COR-L47 (cell line): Measurements from ENCODE around the gene TENM4.

Experiments
- DNase-seq: peaks from one replicate; lab custom pipeline; 2025; lab: John Stamatoyannopoulos, UW

Gene TENM4

DNA sequence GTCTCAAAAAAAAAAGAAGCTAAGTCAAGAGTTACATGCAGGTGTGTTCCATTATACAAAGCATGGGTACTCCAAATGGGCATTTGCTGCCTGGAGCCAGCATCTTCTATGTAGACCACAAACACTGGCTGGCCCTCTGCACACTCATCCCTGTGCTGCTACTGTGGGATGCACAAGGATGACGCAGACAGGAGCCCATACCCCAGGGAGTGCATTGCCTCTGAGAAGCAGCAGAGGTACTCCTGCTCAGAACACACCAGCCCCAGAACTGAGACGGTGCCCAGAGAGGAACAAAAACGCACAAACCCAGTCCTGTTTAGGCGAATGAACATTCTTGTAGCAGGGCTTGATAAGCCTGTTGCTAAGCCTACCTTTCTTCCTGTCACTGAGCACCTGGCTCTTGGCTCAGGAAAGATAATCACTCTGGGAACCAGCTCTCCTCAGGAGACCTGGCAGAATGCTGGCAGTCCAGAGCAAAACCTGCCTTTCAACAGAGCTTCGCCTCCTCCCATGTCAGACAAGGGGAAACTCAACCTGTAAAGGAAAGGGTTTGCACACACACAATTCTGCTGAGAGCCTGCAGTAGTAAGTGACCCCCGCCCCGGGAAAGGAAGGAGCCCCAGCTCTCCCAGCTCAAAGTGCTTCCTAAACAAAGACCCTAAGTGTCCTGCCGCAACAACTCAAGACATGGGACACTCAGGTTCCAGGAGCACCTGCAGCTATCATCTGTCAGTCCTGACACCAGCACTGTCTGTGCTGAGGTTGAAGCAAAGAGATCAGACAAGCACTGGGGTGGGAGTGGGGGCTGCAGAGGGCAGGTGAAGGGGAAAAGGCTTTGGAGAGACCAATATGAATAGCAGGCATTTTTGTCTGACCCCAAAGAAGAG is 145.7 kb downstream of the TENM4 start:
- DNase-seq: peak; percentile 44

DNA sequence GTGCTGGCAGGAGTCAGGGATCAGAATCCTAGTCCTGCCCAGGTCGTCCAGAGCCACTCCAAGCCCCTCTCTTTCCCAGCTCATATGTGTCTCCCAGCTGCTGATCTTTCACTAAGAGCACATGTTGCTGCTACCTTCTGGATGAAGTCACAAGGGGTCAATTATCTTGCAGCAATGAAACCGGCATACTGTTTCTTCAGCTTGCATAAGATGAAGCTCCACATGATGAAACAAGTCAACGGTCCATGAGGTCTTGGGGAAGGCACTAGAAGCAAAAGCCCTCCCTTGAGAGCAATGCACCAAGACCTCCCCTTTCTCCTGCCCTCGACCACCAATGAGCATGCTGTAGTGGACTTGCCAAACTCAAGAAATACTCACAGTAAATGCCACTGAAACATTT is 148.9 kb downstream of the TENM4 start:
- no peak for DNase-seq

DNA sequence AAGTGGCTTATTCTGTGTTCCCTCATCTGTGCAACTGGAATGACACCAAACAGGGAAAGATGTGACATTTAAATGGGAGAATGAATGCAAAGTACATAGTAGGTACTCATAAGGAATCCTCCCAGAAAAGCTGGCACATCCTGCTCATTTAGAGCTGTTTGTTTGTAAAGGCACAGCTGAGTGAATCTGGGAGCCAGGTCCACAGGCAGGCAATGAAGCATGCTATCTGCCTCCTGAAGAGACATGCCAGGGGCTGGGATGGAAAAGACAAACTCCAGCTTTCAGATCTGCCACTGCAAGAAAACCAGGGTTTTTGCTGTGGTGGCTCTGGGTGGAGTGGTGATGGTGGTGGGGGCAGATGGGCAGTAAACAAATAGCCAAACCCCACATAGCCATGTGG is 150.1 kb downstream of the TENM4 start:
- DNase-seq: no peak

DNA sequence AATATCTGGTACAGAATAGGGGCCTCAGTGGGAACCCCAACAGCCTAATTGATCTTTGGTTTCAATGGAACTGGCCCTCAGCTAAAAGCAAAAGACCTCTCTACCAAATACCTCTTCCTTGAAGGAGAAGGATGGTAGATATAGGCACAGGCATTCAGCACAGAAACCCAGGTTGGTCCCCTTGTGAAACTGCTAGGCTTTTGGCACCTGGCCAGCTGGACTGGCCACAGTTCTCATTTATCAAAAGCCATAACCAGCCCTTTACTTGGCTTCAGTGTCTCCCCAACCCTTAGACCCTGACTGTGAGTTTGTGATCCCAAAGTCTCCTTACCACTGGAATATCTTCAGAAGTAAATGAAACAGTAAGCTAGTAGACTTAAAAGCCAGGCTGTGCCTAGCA is 152.9 kb downstream of the TENM4 start:
- peak; percentile 3 for DNase-seq

DNA sequence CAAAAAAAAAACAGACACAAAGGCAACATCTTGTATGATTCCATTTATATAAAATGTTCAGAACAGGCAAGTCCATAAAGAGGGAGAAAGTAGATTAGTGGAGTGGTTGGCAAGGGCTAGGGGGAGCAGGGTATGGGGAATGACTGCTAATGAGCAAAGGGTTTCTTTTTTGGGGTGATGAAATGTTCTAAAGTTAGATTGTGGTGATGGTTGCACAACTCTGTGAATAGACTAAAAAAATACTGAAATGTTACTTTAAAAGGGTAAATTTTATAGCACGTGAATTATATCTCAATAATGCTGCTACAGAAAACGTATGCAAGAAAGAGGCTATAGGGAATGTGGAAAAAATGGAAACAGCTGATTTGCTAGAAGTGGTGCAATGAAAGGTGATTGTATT is 155.1 kb downstream of the TENM4 start:
- no peak for DNase-seq

DNA sequence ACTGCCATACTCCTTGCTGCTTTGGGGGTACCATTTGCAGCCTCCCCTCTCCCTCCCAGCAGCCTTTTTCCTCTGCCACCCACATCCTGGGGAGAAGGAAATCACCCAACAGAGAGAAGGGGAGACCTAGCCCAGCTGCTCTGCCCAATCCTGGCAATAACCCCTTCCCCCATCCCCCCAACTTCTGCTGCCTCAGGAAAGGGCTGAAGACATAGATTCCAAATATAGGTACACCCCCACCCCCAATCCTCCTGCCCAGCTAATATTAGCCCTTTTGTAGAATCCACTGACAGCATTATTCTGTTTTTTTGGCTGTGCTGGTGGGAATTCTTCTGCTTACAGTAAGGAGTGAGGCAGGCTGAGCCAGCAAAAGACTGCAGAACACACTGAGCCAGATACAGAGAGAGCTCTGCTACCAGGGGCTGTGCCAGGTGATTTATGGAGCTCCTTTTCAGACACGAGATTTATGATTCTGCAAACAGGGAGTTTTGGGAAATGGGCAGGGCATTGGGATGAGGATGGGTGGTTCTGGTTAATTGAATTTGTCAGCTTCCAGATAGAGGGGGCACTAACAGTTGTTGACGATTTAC is 164.0 kb downstream of the TENM4 start:
- DNase-seq: no peak

DNA sequence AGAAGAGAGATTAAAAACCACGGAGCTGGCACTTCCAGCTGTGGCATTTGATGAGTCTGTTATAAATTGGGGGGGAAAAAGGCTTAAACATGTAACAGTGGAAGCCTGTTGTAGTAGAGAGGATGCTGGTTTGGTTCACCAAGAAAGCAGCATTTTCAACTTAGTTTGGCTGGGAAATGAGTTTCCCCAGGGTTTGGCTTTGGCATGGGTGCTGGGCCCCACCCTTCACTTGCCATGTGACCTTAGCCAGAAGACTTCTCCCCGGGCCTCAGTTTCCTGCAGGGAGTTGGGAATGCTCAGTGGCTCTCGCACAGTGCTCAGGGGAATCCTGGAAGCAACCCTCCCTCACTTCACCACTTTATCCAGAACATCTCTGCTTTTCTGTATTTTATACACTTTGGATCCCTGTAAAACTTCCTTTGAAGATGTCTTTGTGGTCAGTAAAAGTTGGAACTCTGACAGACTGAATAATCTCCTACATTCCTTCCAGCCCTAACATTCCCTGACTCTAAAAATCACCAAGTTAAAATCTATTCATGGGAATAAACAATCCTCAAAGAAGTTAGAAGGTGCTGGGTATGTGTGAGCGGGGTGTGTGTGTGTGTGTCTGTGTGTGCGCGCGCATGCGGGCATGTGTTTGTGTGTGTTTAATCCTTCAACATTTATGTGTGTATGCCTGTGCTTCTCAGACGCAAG is 166.0 kb downstream of the TENM4 start:
- no peak for DNase-seq

DNA sequence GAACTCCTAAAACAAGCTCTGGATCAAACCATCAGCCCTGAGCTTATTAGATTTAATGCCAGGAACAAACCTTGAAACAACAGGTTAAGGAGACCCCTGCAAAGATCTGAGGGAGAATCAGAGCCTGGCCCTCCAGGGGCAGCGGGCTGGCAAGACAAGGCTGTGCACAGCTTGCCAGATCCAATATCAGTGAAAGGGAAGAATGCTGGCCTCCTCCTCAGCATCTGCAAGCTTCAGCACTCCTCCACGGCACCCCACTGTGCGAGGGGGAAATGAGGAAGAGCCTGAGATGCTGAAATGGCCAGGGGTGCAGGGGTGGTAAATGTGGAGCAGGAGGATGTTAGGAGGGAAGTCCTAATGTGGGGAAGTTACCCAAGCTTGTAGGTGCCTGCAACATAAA is 167.0 kb downstream of the TENM4 start:
- DNase-seq: no peak

DNA sequence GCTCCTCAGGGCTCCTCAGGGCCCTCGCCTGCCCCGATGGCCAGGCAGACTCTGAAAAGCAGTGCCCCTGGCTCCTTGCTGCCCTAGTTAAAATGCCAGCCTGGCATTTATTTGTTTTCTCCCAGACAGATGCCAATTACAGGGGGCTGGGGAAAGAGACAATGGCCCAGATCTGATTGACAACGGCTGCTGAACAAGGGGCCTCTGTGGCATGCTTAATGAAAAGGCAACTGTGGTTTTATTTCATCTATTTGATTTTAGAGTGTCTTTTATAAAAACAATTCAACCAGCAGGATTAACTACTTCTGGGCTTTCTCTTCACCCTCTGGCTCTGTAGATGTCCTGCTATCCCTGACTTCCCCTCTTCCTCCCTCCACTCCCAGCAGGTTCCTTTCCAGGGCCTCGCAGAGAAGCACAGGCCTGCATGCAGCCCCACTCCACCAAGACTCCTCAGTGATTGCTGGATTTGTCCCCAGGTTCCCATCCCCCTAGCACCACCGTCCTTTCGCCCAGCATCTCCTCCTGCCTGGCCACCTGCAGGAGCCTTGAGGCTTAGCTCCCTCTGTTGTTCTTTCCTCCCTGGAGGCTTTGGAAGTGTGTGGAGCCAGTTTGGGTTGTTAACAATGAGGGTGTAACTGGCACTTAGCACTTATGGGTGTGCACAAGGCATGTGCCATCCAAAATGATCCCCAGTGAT is 171.1 kb downstream of the TENM4 start:
- peak; percentile 46 for DNase-seq

DNA sequence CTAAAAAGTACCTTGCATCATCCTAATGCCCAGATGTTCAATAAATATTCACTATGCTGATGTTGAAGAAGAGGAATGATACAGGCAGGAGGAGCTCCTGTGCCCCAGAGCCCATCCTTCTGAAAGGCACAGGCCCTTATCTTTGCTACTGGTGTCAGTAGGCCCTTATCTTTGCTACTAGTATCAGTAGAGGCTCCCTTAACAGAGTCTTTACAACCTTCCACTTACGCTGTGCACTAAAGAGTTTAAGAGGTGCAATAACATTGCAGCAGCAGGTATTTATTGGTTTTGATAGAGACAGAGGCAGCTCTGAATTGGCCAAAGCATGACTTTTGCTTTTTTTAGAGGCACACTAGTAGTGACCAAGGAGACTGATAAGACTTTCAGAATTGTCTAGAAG is 174.4 kb downstream of the TENM4 start:
- no peak for DNase-seq

DNA sequence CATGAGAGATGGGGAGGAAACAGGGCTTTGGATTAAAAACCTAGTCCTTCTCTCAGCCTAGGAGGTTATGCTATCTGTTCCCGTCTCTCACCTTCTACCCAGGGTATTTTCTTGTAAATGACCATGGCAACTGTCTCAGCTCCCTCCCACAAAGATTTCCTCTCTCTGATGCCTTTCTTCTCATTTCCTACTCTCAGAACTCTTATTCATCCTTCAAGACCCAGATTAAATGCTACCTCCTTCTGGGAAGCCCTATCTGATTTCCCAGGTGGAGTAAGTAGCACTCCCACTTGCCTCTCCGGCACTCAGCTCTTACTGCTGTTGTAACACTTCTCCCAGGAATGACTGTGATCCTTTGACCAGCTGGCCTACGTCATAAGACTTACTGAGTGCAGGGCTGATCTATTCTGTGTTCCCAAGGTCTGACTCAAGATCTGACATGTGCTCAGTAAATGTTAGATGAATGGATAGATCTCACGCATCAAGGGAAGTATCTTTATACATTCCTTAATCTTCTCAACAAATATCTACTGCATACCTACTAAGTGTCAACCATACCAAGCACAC is 175.0 kb downstream of the TENM4 start:
- no peak for DNase-seq

DNA sequence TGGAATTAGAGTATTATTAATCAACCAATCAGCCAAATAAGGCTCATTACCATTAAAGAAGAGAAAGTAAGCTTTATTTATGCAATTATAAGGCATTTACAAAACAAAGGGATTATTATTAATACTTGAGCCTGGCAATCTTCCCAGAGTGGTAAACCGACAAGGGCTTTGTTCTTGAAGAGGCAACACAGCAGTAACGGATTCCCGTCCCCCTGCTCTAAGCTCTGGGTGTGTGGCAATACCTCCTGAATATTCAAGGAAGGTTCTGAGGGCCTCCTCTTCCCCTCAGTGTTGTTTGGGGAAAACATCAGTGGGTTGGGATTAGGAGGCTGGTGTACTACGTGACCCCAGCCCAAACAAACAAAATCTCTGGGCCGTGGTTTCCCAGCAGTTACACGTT is 176.5 kb downstream of the TENM4 start:
- DNase-seq: peak; percentile 57

DNA sequence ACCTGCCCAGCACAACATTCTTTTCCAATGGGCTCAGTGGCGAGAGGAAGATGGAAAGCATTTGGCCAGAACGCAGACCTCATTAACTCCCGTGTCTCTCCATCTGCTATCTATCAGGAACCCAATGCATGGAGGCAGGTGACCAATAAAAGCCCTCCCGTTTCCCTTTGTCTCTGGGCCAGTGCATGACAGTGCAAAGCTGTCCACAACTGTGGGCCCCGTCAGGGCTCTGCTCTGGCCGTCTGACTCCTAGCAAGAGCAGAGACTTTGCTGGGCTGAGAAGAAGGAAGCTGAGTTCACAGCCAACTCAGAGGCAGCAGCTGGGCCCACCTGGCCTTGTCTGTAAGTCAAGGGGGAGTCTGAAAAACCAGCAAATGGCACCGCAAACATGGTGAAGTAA is 177.8 kb downstream of the TENM4 start:
- no peak for DNase-seq

DNA sequence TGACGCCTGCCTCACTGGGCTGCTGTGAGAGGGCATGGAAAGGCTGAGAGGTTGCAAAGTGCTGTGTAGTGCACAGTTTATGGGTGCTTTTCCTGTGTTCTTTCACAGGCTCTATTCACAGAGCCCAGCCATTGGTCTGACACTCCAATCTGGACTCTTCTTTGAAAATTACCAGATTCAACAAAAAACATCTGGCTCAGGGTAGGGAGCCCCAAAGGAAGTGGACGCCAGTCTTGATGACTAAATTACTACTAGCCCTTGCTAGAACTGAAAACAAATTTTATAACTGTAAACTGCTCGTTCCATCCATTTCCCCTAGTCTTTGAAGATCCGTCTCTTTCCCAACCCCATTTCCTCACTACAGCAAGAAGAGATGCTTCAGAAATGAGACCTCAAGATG is 178.6 kb downstream of the TENM4 start:
- no peak for DNase-seq

DNA sequence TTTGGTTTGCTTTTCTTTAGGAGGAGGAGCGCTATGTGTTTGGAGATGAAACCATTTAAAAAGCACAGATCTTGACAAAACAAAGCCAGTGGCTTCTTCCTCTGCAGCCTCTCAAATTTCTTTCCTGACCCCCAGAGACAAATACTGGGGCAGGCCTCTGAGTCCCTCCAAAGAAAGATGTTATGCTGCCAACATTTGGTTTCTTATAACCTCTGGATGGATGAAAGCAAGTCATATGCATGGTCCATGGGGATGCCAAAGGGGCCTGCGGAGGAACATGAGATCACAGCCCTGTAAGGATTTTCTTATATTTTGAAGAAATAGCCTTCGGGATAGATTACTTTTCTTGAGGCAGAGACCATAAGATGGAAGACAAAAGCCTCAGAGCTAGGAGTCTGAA is 179.1 kb downstream of the TENM4 start:
- no peak for DNase-seq

DNA sequence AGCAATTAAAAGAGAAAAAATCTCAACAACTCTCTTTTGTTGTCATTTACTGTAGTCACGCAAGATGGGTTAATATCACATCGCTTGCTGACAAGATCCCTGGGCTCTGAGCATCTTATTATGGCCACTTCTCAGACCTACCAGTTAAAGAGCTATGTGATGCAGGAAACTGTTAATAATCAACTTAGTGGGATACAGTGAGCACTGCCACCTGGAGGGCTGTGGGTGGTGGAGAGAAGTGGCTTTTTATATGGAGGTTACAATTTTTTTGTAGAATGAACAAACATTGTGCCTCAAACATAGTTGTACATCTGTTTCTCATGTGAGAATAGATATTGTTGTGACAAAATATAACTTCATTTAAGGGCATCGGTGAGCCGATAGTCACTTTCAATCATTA is 181.0 kb downstream of the TENM4 start:
- no peak for DNase-seq

DNA sequence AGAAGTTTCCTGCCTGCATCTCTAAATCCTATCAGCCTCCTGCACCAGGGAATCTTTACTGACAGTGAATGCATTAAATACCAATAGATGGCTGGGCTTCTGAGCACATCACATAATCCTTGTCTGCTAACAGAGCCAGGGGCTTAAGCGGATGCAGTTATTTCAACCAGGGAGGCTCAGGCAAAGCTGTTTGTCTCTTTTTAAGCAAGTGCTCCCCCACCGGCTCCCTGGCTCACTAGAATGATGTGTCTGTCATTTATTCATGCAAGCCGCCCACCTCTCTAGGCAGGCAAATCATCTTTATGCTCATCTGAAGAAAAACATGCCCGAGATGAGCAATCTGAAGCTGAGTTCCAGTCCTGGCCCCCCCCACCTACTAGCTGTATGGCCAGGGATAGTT is 182.3 kb downstream of the TENM4 start:
- DNase-seq: no peak

DNA sequence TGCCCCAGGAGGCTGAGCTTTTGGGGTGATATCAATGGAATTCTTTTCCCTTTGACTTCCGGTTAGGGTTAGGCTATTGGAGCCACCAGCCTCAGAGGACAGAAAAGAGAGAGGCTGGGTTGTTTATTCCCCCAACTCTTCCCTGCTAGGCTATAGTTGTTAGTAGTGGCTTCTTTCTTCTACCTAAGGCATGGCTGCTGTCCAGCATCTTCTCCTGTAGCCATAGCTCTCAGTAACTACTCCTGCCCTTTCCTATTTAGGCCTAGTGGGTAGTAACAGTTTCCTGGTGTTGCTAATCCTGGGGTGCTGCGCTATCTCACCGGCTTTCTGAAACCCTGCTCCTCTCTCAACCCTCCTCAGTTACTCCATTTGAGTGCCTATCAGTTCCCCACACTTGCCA is 184.9 kb downstream of the TENM4 start:
- DNase-seq: no peak

DNA sequence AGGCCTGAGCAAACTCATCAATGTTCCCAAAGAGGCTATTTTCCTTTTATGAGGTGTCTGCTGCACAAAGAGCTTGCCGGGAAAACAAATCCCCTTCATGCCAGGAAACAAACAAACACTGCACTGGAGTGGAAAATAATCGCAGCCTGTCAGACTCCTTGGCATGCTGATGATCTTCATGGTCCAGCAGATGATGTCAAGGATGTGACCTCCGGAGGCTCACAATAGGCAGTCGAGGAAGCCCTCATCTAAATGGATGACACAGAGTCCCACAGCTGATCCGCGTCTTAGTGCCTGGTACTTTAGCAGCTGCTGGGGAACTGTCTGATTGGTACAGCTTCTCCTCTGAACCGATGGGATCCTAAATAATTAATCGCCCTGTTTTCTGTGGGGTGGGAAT is 187.6 kb downstream of the TENM4 start:
- DNase-seq: no peak

DNA sequence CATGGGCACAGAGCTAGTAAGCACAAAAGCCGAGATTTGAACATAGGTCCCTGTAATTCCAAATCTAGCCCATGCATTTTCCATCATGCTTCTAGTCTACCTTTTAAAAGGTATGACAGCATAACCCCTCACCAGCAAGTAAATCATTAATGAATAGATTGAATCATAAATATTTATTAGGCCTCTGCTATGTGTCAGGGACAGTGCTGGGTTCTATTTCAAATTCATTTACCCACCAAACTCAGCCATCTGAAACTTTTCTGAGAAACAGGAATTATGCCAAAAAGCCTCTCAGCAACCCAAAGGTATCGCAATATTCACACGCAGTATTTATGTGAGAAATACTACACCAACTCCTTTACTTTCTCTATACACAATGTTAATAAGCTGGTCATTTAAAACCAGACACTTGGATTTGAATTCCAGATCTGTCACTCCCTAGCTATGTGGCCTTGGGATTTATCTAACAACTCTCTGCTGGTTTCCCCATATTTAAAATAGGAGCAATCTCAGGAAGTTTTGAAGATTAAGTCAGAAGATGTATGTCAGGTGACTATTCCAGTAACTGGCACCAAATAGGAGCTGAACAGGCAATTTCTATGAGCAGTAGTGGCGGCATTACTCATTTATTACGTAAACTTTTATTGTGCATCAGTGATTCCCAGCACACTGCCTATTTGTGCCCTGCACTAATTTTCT is 191.4 kb downstream of the TENM4 start:
- DNase-seq: no peak

DNA sequence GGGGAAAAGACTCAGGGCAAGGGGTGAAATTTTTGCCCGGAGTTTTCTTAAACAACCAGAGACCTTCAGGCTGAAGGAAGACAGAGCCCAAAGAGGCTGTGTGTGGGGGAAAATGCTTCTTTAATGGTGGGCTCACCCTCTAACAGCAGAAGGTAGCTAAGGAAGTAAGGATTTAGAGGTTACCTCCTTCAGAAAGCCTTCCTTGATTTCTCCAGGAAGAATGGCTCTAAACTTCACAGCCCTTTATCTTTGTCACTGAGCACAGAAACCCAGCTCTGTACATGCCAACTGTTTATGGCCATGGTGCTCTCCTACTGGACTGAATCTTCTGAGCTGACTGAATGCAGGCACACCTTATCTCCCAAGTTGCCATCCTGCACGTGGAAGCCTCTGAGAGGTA is 196.0 kb downstream of the TENM4 start:
- DNase-seq: no peak
